ENCODE results near the gene ITGAX. TPM values are rescaled to one million over a fixed set of nuclear protein-coding genes. Genes with fewer than 3 reads are reported as not detected.

ITGAX gene
- total RNA-seq, 1 experiment from 2014 or later, result not detected

GRCh38 chr16:31401436-31401835 is 46.5 kb downstream of the ITGAX start:
- Histone ChIP-seq H3K9me3 (ENCODE audit: low read length) (no peaks in the 10 kb centered on the region), H3K4me3 (ENCODE audit: low read length) (no peak overlapping the region), H3K4me1 (ENCODE audit: insufficient read depth, low read length) (no peaks in the 10 kb centered on the region; the same call in 1 of the 2 replicates), H3K79me2 (ENCODE audit: low read length) (peaks cover 7% of the 10 kb centered on the region; the same call in 1 of the 2 replicates), H4K20me1 (ENCODE audit: low read length) (no peaks in the 10 kb centered on the region), H3K9me2 (replicated peaks; ENCODE audit: low read length) (no peaks in the 10 kb centered on the region), H3K27ac (ENCODE audit: low read length) (no peak overlapping the region), H3K36me3 (ENCODE audit: low read depth, low read length) (no peaks in the 10 kb centered on the region), H3K4me2 (ENCODE audit: low read length) (no peak overlapping the region), H3K9ac (ENCODE audit: low read length) (no peak overlapping the region), H2AFZ (ENCODE audit: low read length) (no peak overlapping the region), H3F3A (ENCODE audit: low read length, unreplicated experiment) (no peaks in the 10 kb centered on the region), H3K27me3 (ENCODE audit: low read length) (no peaks in the 10 kb centered on the region)
- DNase-seq (no peak), ATAC-seq (no peak)
- BruUV-seq (replicated peaks), result no TSS peak
- TF ChIP-seq CTCF (conservative IDR thresholded peaks at IDR 0.05; ENCODE audit: low read depth, low read length), result no peak
- TF ChIP-seq EZH2 (IDR thresholded peaks at IDR 0.05; ENCODE audit: low read length, unreplicated experiment), result no peak
- no peak for TF ChIP-seq EZH2phosphoT487 (IDR thresholded peaks at IDR 0.05; ENCODE audit: borderline replicate concordance, low read length)
- ChIA-PET POLR2A (ENCODE audit: unreplicated experiment) (no interaction called here), CTCF (no interaction called here)
- intact Hi-C loops (cut with micrococcal nuclease), result no loop called here

GRCh38 chr16:31402687-31403086 is 47.7 kb downstream of the ITGAX start:
- ATAC-seq (peak; percentile 38; the same call in 1 of the 2 replicates), DNase-seq (peak; percentile 43)
- BruUV-seq (replicated peaks), result no TSS peak
- no peak overlapping the region for H3K27ac ChIP-seq (ENCODE audit: low read length)
- no peak overlapping the region for H3K9ac ChIP-seq (ENCODE audit: low read length)
- no peaks in the 10 kb centered on the region for H3K9me2 ChIP-seq (replicated peaks; ENCODE audit: low read length)
- no peaks in the 10 kb centered on the region; the same call in 1 of the 2 replicates for H3K4me1 ChIP-seq (ENCODE audit: insufficient read depth, low read length)
- no peak for TF ChIP-seq EZH2phosphoT487 (IDR thresholded peaks at IDR 0.05; ENCODE audit: borderline replicate concordance, low read length)
- no peak for TF ChIP-seq CTCF (conservative IDR thresholded peaks at IDR 0.05; ENCODE audit: low read depth, low read length)
- TF ChIP-seq EZH2 (IDR thresholded peaks at IDR 0.05; ENCODE audit: low read length, unreplicated experiment), result no peak
- no peak overlapping the region for H3K4me2 ChIP-seq (ENCODE audit: low read length)
- no peaks in the 10 kb centered on the region for H3K27me3 ChIP-seq (ENCODE audit: low read length)
- H3K79me2 ChIP-seq (ENCODE audit: low read length), result peaks cover 7% of the 10 kb centered on the region; the same call in 1 of the 2 replicates
- H3K36me3 ChIP-seq (ENCODE audit: low read depth, low read length), result no peaks in the 10 kb centered on the region
- CTCF ChIA-PET, result no interaction called here
- POLR2A ChIA-PET (ENCODE audit: unreplicated experiment), result no interaction called here
- H3F3A ChIP-seq (ENCODE audit: low read length, unreplicated experiment), result no peaks in the 10 kb centered on the region
- no peaks in the 10 kb centered on the region for H3K9me3 ChIP-seq (ENCODE audit: low read length)
- no peak overlapping the region for H2AFZ ChIP-seq (ENCODE audit: low read length)
- no peak overlapping the region for H3K4me3 ChIP-seq (ENCODE audit: low read length)
- H4K20me1 ChIP-seq (ENCODE audit: low read length), result no peaks in the 10 kb centered on the region
- intact Hi-C loops (cut with micrococcal nuclease), result no loop called here

DNA sequence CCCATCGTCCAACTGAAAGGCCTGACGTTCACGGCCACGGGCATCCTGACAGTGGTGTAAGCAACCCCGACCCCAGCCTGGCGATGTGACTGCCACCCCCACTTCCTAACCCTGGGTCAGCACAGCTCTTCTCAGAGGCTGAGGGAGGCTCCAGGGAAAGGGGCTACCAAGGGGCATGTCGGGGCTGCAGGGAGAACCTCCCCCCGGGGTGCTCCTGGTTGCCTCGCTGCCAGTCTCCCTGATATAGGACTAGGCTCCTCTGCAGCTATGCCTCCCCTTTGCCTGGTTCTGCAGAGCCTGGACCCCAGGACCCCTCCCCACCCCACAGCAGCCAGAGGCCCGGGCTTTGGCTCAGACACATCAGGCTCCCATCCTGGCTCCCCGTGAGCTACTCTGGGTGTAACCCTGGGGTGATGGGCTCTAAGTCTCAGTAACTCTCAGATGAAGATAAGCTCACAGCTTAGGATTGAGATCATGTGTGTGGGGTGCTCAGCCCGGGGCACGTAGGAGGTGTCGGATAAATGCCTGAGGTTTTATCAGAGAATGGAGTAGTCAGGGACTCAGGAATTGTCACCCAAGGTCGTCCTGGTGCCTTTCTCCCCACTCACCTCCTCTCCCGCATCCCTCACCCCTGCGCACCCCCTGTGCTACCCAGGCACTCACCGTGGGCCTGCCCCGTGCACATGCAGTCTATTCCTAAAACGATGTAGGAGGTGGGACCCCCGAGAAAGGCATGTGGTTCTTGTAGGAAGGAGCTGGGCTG is 48.8 kb downstream of the ITGAX start:
- no peak for DNase-seq
- peak overlapping the region; percentile 63 for H3K4me2 ChIP-seq (ENCODE audit: low read length)
- H3K79me2 ChIP-seq (ENCODE audit: low read length), result peaks cover 7% of the 10 kb centered on the region; the same call in 1 of the 2 replicates
- no peak for ATAC-seq
- H3K4me3 ChIP-seq (ENCODE audit: low read length), result peak overlapping the region; percentile 62
- ChIA-PET CTCF (no interaction called here), POLR2A (ENCODE audit: unreplicated experiment) (no interaction called here)
- H3K27me3 ChIP-seq (ENCODE audit: low read length), result no peaks in the 10 kb centered on the region
- H3K9me2 ChIP-seq (replicated peaks; ENCODE audit: low read length), result no peaks in the 10 kb centered on the region
- BruUV-seq (replicated peaks), result no TSS peak
- TF ChIP-seq EZH2 (IDR thresholded peaks at IDR 0.05; ENCODE audit: low read length, unreplicated experiment) (no peak), CTCF (conservative IDR thresholded peaks at IDR 0.05; ENCODE audit: low read depth, low read length) (no peak), EZH2phosphoT487 (IDR thresholded peaks at IDR 0.05; ENCODE audit: borderline replicate concordance, low read length) (no peak)
- no peaks in the 10 kb centered on the region; the same call in 1 of the 2 replicates for H3K4me1 ChIP-seq (ENCODE audit: insufficient read depth, low read length)
- no peaks in the 10 kb centered on the region for H4K20me1 ChIP-seq (ENCODE audit: low read length)
- no peaks in the 10 kb centered on the region for H3K9me3 ChIP-seq (ENCODE audit: low read length)
- H2AFZ ChIP-seq (ENCODE audit: low read length), result no peak overlapping the region
- no peaks in the 10 kb centered on the region for H3F3A ChIP-seq (ENCODE audit: low read length, unreplicated experiment)
- H3K9ac ChIP-seq (ENCODE audit: low read length), result peak overlapping the region; percentile 69
- H3K27ac ChIP-seq (ENCODE audit: low read length), result no peak overlapping the region
- intact Hi-C loops (cut with micrococcal nuclease), result no loop called here
- no peaks in the 10 kb centered on the region for H3K36me3 ChIP-seq (ENCODE audit: low read depth, low read length)
